ENCODE measurements around the gene CD244. TPM values are rescaled to one million over a fixed set of nuclear protein-coding genes. Genes with fewer than 3 reads are reported as not detected.

Gene CD244
- polyA plus RNA-seq, 2 of the 4 experiments (the other 2 are of a cell fraction), result 0.03 TPM; not detected in 1

GRCh38 chr1:160818207-160818937 is 44.3 kb downstream of the CD244 start:
- TF ChIP-seq CHD4 (IDR thresholded peaks at IDR 0.05; ENCODE audit: borderline replicate concordance), result no peak
- TF ChIP-seq MYC (IDR thresholded peaks at IDR 0.05; ENCODE audit: borderline replicate concordance, low read length), result no peak
- no peak for TF ChIP-seq POLR2AphosphoS2 (conservative IDR thresholded peaks at IDR 0.05; ENCODE audit: low read length)
- no peak for TF ChIP-seq RFX5 (IDR thresholded peaks at IDR 0.05)
- TF ChIP-seq ZNF302 (CRISPR knock-in tag; IDR thresholded peaks at IDR 0.05), result no peak
- ChIA-PET POLR2A (no interaction called here), CTCF (interaction anchor here (0.8 to 2.7 kb wide), 8 partner anchors 11 to 241 kb away, joined by 3 to 13 read pairs (median 4); no protein-coding TSS in a partner anchor)
- Histone ChIP-seq H3K9me3 (no peaks in the 10 kb centered on the region), H3K4me3 (no peak overlapping the region), H3K27ac (0 out of 6 replicates have a peak overlapping the region, but pooled peaks of 1 of the 2 experiments have one; percentile 12), H3K4me2 (no peak overlapping the region), H3K4me1 (peaks cover 11% of the 10 kb centered on the region)
- FAIRE-seq (no peak), DNase-seq (ENCODE audit: low read depth in 1 of 2, low spot score in 1 of 2) (no peak), ATAC-seq (peak in 1 of 2 experiments; percentile 44; a peak in 3 of 6 replicates)
- WGBS (ENCODE audit: missing lambda C conversion rate), result 71% methylated on average over 9 of the region's 9 CpGs

- no peak for FAIRE-seq
- CTCF ChIA-PET, result interaction anchor here (2.0 to 2.2 kb wide), 2 partner anchors 20 to 175 kb away, joined by 6 to 8 read pairs; no protein-coding TSS in a partner anchor
- WGBS (ENCODE audit: missing lambda C conversion rate), result 92% methylated on average over 8 of the region's 8 CpGs
Measured at GRCh38 chr1:160814856-160815255, 47.8 kb downstream of the CD244 start.

More at GRCh38 chr1:160814856-160815255, 47.8 kb downstream of the CD244 start:
- TF ChIP-seq HEYL (CRISPR knock-in tag; IDR thresholded peaks at IDR 0.05), result no peak
- TF ChIP-seq PBX3 (IDR thresholded peaks at IDR 0.05), result no peak
- TF ChIP-seq ZFP36 (IDR thresholded peaks at IDR 0.05; ENCODE audit: borderline replicate concordance, partially characterized antibody), result no peak
- no peak for TF ChIP-seq CEBPB (IDR thresholded peaks at IDR 0.05)
- TF ChIP-seq ESRRA (IDR thresholded peaks at IDR 0.05; ENCODE audit: borderline replicate concordance, low read length), result no peak
- TF ChIP-seq EP300 (IDR thresholded peaks at IDR 0.05), result no peak
- no peak for TF ChIP-seq RAD21 (conservative IDR thresholded peaks at IDR 0.05 in 1 of 2, IDR thresholded peaks at IDR 0.05 in 1 of 2)
- TF ChIP-seq RARB (CRISPR knock-in tag; IDR thresholded peaks at IDR 0.05), result no peak
- TF ChIP-seq ATOH8 (CRISPR knock-in tag; IDR thresholded peaks at IDR 0.05; ENCODE audit: low read depth), result no peak
- no peak for TF ChIP-seq HES2 (IDR thresholded peaks at IDR 0.05)
- TF ChIP-seq FOSB (CRISPR knock-in tag; IDR thresholded peaks at IDR 0.05), result no peak
- TF ChIP-seq TP53 (CRISPR knock-in tag; IDR thresholded peaks at IDR 0.05), result no peak
- no peak for TF ChIP-seq CTCF (IDR thresholded peaks at IDR 0.05)
- TF ChIP-seq E2F6 (IDR thresholded peaks at IDR 0.05; ENCODE audit: borderline replicate concordance, low read depth), result no peak
- no peak for TF ChIP-seq HOXB13 (CRISPR knock-in tag; IDR thresholded peaks at IDR 0.05; ENCODE audit: low read depth)
- no peak for TF ChIP-seq POLR2A (IDR thresholded peaks at IDR 0.05; ENCODE audit: low read length)
- DNase-seq (ENCODE audit: low read depth in 1 of 2, low spot score in 1 of 2), result no peak
- no peak for ATAC-seq
- H3K4me1 ChIP-seq, result peaks cover 18% of the 10 kb centered on the region
- H3K4me2 ChIP-seq, result no peak overlapping the region
- H3K4me3 ChIP-seq, result no peak overlapping the region
- H3K27ac ChIP-seq, result peak overlapping the region; percentile 71 to 72; a peak in 4 of 6 replicates
- H3K9me3 ChIP-seq, result no peaks in the 10 kb centered on the region
- POLR2A ChIA-PET, result no interaction called here
